HG03378 (cell line): ENCODE measurements around the gene CCDC74A.
"Not testable (repeated sequence)": the region's sequence is repeated elsewhere in the genome, so short reads cannot be mapped to it uniquely, and the experiment has no call there.

Source experiments
- ATAC-seq: cut with Tn5 transposase; IDR thresholded peaks from one replicate; pipeline ENCODE4 v1.9.1; 2021; ENCODE audit warnings: mild to moderate bottlenecking, moderate library complexity; ENCODE audit not compliant: unreplicated experiment

The CCDC74A gene

GRCh38 chr2:131527131-131528001 lies at the start of gene CCDC74A:
CCDC74A (plus strand) TSS chr2:131527888; CDS start chr2:131527971, 83 bp downstream.
- peak; percentile 80 for ATAC-seq

DNA sequence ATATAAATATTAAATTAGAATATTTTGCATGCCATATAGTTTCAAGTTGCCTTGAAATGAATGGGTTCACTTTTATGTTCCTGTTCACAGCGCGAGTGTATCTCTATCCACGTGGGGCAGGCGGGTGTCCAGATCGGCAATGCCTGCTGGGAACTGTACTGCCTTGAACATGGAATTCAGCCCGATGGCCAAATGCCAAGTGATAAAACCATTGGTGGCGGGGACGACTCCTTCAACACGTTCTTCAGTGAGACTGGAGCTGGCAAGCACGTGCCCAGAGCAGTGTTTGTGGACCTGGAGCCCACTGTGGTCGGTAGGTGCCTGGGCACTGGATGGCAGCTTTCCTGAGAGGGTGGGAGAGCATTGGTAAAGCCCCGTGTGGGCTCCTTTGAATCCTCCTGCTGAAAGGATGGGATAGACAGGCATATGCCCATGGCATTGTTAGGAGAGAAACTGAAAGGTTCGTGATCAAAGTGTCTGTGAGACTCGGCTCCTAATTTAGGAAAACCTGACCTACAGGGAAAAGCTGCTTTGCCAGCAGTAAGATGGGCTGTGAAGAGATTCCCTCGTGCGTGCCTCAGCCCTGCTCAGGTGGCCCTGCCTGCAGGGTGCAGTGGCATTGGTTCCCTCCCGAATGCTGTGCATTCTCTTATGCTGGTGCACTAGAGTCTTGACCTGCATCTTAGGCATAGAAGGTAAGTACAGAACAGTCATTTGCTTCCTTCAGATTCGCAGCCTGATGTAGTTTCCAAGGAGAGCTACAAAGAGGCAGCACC lies 49.4 kb upstream of the CCDC74A start:
- ATAC-seq = not testable (repeated sequence)

- not testable (repeated sequence) for ATAC-seq
These were observed 48.7 kb upstream of the CCDC74A start for GRCh38 chr2:131478850-131479461.

- ATAC-seq = not testable (repeated sequence)
These were observed 47.3 kb upstream of the CCDC74A start for GRCh38 chr2:131480351-131480750.

DNA sequence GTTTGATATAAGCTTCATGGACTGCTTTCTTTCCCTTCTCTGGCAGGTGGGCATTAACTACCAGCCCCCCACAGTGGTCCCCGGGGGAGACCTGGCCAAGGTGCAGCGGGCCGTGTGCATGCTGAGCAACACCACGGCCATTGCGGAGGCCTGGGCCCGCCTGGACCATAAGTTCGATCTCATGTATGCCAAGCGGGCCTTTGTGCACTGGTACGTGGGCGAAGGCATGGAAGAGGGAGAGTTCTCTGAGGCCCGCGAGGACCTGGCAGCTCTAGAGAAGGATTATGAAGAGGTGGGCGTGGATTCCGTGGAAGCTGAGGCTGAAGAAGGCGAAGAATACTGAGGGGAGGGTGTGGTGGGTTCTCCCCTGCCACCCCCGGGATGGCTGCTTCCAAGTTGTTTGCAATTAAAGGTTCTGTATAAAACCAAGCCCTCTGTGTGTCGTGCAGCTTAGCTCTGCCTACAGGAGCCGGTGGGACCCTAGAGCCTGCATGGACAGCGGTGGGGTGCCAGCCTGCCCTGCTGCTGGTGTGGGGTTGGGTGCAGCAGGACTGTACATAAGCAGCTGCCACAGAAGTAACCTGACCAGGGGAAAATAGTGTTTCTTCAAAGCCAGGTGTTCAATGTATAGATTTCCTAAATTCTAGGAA lies 45.1 kb upstream of the CCDC74A start:
- not testable (repeated sequence) for ATAC-seq

DNA sequence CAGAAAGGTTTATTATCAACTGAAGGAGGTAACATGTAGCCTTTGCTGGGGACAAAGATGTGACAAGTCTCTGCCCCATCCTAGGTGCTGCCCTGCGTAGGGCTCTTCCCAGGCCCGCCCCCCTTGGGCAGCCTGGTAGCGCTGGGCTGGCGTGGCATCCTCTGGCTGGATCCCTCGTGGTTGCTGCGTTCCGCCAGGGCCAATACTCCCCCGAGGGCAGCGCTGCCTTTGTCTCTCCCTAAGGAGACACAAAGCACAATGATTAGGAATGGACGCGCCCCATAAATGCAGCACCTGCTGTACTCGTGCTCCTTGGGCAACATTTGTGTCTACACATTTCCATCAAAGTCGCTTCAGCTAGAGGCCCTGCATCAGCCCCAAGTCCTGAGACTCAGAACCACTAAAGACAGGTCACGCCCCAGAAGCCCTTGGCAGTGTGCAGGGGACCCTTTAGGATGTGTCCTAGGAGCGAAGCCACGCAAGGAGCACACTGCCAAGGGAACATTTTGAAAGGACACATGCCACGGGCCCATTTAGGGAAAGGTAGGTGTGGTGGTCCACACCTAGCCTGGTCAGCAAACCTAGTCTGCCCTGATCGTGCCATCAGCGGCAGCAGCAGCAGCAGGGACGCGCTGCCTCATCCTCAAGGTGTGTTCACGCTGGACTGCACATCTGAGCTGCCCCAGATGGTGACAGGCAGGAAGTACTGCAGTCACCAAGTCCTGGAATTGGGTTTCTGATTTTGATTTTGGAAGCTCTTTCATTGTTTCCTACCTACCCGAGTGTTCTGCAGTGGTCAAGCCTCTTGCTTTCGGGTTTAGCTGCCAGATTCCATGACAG lies 43.5 kb upstream of the CCDC74A start:
- ATAC-seq = not testable (repeated sequence)

- ATAC-seq = not testable (repeated sequence)
These were observed 42.7 kb upstream of the CCDC74A start for GRCh38 chr2:131484906-131485460.

DNA sequence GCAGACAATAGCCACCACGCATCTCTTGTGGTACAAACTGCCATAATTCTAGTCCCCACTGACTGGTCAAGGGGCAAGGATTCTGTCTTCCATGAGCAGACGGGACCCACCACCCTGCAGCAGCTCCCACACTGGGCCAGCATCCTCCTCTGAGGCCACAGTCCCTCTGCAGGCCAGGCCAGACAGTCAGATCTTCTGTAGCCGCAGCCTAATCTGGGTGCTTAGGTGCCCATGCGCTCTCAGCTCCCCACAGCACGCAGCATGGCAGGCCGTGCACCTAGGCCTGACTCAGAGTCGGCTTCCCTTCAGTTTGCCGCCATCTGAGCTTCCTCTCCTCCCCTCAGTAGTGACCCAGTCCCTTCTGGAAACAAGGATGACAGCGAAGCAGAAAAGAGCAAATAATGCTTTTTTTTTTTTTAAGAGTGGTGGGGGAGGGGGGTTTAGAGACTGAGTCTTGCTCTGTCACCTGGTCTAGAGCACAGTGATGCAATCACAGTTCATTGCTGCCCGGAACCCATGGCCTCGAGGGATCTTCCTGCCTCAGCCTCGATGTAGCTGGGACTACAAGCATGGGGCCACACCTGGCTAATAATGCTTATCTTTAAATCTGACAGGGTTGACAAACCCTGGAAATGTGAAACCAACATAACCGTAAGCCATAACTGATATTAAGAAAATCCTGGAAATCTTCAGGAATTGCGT lies 41.3 kb upstream of the CCDC74A start:
- not testable (repeated sequence) for ATAC-seq

DNA sequence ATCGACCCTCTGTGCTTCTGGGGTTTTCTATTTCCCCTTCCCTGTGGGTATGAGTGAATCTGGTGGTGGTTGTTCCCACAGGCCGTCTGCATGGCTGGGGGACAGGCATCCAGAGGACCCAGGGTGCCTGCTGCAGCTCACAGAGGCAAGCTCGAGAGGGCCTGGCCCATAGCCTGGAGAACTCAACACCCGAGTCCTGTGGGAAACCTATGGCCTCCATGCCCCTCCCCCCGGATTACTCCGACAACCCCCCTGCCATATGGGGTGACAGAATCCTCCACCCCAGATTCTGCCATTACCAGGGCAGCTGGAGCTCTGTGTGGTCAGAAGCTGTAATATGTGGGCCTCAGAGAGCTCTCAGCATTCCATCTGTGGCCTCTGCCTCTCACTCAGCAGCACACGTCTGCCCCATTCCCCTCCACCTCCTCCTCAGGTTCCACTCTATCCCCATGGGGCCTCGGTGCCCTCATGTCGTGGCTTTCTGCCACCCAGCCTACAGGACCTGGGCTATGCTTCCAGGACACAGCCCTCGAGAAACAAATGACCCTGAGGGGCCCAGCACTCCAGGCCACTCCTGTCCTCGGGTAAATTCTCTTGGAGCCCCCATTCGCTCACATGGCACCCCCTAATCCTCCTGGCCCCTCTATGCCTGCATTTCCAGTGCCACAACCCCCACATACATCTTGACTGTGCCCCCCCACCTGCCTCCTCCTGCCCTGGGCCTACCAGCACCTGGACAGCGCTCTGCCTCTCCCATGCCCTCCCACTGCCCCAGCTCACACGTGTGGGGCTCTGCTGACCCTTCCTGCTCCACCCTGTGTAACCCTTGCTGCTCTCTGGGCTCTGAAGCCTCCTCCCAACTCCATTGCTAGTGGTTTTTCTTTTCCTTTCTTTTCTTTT lies 39.1 kb upstream of the CCDC74A start:
- no peak for ATAC-seq

GRCh38 chr2:131490616-131491468 lies 36.8 kb upstream of the CCDC74A start:
- not testable (repeated sequence) for ATAC-seq

DNA sequence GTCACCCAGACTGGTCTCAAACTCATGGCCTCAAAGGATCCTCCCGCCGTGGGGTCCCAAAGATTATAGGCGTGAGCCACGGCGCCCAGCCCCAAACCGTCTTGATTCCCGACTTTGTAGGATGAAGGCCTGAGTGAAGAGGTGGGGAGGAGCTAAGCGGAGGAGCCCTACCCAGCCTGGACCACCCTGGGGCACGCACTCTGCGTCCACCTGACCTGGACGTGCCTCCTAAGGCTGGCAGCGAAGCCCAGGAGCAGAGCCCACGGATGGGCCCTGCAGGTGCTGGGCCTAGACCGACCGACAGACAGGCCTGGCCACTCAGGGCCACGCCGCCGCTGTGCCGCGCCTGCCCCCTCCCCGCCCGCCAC lies 36.2 kb upstream of the CCDC74A start:
- ATAC-seq = not testable (repeated sequence)

DNA sequence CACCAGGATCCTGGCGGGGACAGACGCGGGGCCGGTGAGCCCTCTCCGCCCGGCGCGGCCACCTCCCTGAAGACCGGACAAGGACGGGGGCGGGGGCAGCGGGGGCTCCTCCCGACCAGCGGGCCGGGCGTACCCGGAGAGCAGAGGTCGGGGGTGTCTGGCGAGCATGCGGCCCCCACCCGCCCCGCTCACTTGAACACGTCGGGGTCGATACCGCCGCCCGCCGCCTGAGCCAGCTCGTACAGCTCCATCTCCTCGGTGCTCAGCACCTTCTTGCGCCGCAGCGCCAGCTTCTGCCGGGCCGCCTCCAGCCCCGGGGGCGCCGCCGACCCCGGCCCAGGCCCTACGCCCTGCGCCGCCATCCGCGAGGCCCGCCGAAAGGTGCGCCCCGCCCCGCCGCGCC lies 35.7 kb upstream of the CCDC74A start, which contains the start of gene MZT2A:
Gene MZT2A (minus strand): TSS at position 383 of the 403 bp plus-strand sequence. CDS start 21 bp downstream, at position 362.
- peak; percentile 12 for ATAC-seq

DNA sequence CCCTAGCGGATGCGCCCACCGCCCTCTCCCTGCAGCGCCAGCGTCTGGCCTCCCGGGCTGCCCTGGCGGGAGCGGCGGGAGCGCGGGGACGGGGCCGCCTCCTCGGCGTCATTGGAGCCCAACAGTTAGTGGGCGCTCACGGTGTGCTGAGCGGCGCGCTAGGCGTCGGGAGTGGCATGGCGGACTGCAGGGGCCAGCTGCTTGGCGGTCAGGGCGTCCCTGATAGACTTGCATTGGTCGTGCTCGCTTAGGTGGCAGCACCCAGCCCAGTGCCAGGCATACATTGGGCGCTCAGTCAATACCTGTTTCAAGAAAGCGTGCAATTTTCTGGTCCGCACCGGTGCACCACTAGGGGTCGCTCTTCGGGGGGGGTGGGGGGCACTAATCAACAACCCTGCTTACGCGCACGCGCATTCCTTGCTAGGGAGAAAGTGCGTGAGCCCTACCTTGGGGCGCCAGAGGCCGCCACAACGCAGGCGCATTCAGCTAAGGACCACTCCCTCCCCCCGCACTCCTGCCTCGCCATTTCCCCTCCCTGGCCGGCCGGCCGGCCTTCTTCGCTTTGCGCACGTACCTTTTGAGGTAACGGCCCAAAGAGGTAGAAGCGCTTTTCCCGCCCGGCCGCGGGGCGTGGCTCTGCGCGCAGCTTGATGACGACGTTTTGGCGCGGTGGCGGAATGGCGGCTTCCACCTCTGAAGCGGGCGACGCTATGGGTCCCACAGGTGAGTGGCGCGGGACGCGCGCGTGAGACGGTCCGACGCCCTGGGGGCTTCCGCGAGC lies 35.1 kb upstream of the CCDC74A start:
- peak; percentile 66 for ATAC-seq

- ATAC-seq = peak; percentile 19
These were observed 34.3 kb upstream of the CCDC74A start for GRCh38 chr2:131493199-131493968.

DNA sequence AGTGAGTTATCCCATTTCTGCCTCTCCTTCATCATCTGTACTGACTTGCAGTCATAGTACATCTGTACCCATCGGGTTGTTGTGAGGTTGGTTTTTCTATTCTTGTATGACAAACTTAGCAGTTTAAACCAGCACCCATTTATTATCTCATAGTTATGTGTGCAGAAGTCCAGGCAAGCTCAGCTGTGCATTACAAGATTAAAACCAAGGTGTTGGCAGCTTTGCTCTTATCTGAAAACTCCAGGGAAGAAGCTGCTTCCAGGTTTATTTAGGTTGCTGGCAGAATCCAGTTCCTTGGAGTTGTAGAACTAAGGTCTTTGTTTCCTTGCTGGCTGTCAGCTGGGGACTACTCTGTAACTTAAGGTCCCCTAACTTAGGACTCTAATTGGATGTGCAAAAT lies 32.2 kb upstream of the CCDC74A start:
- ATAC-seq = not testable (repeated sequence)
